Epithelial cell of proximal tubule (primary cell): Measurements from ENCODE around the gene IGF2R. TPM values are rescaled to one million over a fixed set of nuclear protein-coding genes. Genes with fewer than 3 reads are reported as not detected.

Source experiments
- DNase-seq: peaks from one replicate; pipeline ENCODE4 v3.0.0-alpha.2; 2011; ENCODE audit warnings: low read depth
- H3K4me3 ChIP-seq: 2 replicates; pipeline ENCODE4 v1.5.1; 2011; ENCODE audit warnings: low read depth, mild to moderate bottlenecking, low read length
- total RNA-seq: library from RNA; depleted of rRNA; stranded (reverse); fragments of >200 nt; gene quantifications from 2 replicates; pipeline ENCODE4 v1.2.3, GENCODE V29; 2015
- TF ChIP-seq, protein P1 (sequence below): conservative IDR thresholded peaks from 2 replicates; pipeline ENCODE4 v1.5.1; 2012; ENCODE audit warnings: low read depth, mild to moderate bottlenecking, low read length

IGF2R gene
- total RNA-seq, 1 donor from 2014 or later: 50.8 TPM

DNA sequence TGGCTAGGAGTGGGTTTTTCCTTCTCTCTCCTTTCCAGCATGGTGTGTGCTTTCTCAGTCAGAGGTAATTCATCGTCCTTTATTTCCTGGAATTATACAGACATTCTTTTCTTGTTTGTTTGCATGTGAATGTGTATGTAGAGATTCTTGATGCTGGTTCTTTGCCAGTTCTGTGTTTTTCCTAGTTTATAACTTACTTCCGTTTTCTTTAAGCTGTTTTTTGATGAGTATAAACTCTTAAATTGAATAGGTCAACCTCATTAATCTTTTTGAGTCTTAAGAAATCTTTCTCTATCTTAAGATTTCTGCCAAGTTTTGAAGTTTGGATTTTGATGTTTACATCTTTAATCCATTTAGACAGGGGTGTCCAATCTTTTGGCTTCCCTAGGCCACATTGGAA is 38.7 kb downstream of the IGF2R start:
- TF ChIP-seq, protein P1, sequence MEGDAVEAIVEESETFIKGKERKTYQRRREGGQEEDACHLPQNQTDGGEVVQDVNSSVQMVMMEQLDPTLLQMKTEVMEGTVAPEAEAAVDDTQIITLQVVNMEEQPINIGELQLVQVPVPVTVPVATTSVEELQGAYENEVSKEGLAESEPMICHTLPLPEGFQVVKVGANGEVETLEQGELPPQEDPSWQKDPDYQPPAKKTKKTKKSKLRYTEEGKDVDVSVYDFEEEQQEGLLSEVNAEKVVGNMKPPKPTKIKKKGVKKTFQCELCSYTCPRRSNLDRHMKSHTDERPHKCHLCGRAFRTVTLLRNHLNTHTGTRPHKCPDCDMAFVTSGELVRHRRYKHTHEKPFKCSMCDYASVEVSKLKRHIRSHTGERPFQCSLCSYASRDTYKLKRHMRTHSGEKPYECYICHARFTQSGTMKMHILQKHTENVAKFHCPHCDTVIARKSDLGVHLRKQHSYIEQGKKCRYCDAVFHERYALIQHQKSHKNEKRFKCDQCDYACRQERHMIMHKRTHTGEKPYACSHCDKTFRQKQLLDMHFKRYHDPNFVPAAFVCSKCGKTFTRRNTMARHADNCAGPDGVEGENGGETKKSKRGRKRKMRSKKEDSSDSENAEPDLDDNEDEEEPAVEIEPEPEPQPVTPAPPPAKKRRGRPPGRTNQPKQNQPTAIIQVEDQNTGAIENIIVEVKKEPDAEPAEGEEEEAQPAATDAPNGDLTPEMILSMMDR: no peak
- no peak for DNase-seq
- no peak overlapping the region for H3K4me3 ChIP-seq

DNA sequence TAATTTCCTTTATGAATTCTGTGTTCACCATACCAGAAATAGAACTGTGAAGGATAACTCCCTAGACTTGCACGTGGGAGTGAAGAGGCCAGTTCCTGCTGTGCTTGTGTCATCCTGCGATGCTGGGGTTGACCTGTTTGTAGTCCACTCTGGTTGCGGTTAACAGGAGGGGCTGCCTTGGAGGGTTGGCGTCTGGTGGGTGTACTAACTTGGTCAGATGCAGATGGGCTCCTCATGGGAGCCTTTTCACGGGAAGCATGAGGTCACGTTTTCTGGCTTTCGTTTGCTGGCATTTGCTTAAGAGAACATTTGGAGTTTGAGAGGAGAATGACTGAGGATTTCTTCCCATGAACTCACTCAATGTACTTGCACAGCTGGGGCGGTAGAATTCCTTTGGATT is 41.2 kb downstream of the IGF2R start:
- TF ChIP-seq, protein P1: no peak
- no peak for DNase-seq
- no peak overlapping the region for H3K4me3 ChIP-seq

DNA sequence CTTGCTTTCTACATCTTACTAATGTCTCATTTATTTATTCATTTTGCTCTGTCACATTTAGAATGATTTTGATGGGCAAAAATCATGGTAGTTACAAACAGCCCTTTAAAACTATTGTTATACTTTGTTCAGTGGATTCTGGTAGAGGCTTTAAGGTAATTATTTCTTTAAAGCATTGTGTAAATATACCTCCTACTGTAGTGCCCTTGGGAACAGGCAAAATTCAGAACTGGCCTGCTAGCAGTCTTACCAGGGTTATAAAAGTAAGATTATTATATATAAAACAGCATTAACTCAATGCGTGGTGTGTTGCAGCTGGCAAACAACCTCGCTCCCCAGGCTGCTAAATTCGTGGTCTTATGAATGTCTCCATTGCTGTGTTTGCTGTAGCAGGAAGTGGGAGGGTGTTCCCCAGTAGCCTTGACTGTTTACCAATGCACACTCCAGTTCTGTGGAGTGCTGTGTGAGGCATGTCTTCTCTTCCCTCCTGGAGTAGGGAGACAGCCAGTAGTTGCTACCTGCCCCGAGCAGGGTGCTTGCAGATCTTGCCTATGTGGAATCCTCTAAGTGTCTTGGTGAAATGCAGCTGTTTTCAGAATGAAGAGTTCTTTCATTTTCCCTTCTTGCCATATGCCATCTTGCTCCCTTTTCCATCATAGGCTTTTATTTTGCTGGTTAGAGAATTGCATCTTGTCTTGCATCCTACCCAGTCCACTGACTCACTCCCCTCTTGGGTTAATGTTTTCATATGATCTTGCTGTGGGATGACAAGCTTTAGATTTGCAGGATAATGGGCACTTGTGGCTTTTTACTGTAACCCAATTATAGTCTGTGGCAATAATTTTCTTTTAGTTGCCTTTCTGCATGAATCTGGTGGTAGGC is 45.3 kb downstream of the IGF2R start:
- DNase-seq: no peak
- H3K4me3 ChIP-seq: no peak overlapping the region
- TF ChIP-seq, protein P1: no peak

GRCh38 chr6:160014869-160015182 is 45.9 kb downstream of the IGF2R start:
- no peak overlapping the region for H3K4me3 ChIP-seq
- DNase-seq: no peak
- TF ChIP-seq, protein P1: no peak

GRCh38 chr6:160015778-160016684 is 47.1 kb downstream of the IGF2R start:
- TF ChIP-seq, protein P1: no peak
- DNase-seq: no peak
- no peak overlapping the region for H3K4me3 ChIP-seq

GRCh38 chr6:160022101-160022500 is 53.2 kb downstream of the IGF2R start:
- TF ChIP-seq, protein P1: no peak
- no peak overlapping the region for H3K4me3 ChIP-seq
- DNase-seq: no peak
